Measurements from ENCODE around the gene PALLD. TPM values are rescaled to one million over a fixed set of nuclear protein-coding genes. Genes with fewer than 3 reads are reported as not detected.

PALLD gene
- total RNA-seq, 1 donor from 2014 or later: 1.5 TPM

DNA sequence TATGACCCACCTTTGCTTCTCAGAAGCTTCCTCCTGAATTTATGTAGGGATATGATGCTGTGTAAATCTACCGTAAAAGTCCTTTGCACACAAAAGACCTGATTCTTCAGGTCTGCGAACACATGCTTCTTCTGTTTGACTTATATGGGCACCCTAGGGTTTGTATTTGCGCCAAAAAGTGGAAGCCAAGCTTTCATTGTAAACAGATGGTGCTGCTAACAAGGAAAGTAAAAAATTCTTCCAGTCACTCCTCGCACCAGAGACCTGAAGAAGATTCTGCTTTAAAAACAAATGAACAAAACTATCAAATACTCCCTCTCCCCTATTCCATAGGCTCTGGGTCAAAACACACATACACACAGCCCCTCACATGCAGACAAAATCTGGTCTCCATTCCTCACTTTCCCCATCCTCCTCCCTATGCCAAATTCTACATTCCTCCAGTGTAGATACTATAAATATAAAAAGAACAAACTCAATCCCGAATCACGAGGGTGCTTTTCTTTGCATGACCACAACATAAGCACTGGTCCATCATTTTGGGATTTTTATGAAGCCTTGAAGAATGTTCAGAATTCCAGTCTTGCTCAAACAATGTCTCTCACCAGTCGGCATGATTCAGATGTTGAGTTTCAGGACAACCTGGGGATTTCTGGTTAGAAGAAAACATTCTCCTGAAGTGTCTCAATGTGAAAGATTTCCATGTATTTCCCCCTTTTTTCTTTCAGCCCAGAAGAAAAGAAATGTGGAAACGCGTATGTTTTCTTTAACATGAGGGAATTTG is 125.1 kb downstream of the PALLD start:
- no peak for DNase-seq (ENCODE audit: low read depth, low spot score)

DNA sequence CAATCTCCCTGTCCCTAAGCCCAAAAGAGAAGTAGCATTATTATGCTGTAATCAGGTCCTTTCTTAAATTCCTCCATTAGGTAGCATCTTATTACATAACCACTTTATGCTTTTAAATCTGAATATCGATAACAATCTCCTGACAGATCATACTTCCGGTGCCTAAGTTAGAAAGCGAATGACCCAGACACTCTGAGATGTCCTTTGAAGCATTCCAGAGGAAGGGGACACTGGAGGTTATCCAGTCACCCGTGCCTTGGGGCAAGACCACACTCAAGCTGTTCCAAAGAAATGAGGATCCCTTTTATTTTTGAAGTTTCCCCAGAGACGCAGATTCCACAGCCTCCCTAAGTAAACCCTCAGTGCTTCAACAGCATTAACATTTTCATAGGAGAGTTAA is 125.7 kb downstream of the PALLD start:
- no peak for DNase-seq (ENCODE audit: low read depth, low spot score)

DNA sequence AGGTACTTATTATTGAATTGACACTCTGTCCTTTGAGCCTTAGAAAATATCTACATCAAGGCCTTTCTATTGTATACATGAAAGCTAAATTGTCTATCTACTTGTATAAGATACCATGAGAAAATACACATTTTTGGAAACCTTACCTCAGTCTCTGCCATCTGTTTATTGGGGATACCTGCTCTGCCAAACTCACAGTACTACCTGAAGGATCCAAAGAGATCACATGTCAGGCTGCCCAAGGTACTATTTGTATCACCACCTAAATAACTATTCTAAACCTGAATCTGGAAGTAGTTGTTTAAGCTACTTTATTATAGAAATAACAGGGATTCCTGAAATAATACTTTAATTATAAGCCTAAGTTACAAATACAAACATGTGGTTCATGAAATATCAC is 126.2 kb downstream of the PALLD start:
- no peak for DNase-seq (ENCODE audit: low read depth, low spot score)

DNA sequence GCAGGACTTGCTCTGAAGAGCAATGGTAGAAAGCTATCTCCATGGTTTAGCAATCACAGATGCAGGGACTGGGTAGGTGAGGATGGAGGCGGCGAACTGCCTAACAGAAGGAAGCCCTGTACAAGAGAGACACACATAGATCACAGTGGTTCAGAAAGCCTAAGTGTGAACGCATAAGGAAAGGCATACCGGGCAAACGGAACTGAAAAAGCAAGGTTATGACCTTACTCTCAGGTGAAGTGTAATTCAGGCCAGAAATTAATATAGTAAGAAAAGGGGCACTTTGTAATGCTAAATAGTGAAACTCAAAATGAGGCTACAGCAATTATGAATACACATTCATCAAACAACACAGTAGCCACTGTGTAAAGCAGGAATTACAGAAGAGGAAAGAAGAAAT is 126.6 kb downstream of the PALLD start:
- DNase-seq (ENCODE audit: low read depth, low spot score): no peak

DNA sequence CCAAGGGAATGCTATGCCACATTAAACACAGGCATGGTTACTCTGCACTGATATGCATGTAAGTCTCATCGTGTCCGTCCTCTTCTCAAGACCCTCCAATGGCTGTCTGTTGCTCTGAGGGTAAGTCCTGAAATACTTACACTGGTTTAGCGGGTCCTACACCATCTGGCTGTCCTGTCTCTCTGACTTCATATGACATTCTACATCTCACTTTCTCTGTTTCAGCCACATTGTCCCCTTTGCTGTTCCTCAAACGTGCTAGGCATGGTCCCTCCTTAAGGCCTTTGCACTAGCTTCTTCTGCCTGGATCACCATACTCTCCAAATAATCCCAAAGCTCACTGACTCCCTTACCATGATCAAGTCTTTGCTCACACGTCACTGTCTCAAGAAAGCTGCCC is 131.4 kb downstream of the PALLD start:
- no peak for DNase-seq (ENCODE audit: low read depth, low spot score)

DNA sequence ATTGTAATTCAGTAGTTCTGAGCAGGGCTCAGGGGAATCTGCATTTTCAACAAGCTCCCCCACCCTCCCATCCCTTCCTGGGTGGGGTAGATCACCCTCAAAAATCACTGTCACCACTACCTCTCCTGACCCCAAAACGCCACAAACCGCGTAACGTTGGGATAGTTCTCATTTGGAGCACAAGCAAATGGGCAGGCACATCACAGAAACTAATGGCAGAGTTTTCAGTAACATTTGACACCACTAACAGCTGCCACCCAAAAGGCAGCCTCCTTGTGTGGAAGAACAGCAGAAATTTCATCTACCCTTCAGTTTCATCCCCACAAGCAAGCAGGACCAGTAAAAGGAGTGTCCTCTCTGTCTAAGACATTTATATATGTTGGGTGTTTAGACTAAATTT is 132.7 kb downstream of the PALLD start:
- no peak for DNase-seq (ENCODE audit: low read depth, low spot score)

DNA sequence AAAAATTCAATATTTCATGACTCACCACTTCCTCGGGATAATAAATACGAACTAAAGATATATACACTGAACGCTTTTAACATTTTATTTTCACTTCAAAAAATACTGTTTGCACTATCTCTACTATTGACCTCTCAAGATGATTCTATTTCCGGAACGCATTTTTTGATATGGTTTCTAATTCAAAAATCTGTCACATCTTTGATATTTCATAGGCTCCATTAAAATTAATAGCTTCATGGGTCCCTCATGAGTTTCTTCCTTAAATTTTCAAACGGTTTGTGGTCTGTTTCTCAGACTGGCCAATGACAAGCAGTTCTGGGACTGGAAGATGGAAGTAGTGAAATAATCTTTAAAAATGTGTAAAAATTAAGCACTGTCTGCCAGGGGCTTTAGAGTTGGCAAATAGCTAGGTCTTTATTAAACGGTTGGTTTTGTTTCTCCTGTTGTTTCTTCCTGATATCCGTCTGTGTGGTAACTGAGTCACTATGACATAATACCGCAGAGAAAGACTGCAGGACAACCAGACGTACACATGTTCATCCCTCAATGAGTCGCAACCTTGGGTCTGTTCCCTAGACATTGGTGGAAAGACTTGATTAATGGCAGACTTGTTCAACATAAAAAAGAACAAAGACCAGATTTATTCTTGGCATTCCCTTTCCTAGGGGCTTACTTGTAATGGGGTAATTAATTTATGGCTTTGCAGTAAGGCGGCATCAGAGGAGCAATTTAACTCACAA is 133.8 kb downstream of the PALLD start:
- no peak for DNase-seq (ENCODE audit: low read depth, low spot score)

DNA sequence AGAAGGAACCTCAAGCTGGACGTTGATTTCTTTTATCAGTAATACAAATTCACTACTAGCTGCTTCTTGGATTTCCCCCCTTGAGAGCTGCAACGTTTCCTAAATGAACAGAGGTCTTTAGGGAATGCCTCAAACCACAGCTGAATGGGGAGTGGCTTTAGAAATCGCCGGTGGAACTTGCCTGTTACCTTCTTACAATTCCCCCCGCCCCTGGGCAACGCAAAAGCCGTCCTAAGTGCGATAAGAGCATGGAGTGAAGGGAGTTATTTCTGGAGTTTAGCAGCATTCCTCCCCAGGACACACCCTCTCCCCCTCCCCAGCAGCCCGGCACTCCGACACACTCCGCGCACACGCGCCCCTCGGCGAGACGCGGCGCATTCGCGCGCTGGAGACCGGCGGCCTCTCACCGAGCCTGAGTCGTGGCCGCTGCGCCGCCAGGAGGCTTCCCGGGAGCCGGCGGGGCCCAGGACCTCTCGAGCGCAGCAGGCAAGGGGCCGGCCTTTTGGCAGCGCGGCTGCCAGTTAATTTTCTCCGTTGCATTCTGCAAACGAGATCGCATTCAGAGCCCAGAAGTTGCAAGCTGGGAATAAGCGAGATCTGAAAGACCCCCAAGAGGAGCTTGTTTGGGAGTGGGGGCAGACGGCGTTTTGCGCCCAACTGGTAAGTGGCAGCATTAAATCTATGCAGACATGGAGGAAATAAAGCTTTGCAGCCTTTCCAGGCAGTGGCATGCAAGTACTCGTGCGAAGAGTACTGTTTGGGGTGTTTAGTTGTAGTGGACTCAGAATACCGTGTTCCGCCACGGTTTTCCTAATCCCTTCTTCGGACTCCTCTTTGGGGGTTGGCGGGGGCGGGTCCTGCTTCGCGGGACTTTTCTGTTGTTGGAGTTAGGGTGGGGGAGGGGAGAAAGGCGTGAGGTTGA is 134.7 kb downstream of the PALLD start:
- no peak for DNase-seq (ENCODE audit: low read depth, low spot score)

DNA sequence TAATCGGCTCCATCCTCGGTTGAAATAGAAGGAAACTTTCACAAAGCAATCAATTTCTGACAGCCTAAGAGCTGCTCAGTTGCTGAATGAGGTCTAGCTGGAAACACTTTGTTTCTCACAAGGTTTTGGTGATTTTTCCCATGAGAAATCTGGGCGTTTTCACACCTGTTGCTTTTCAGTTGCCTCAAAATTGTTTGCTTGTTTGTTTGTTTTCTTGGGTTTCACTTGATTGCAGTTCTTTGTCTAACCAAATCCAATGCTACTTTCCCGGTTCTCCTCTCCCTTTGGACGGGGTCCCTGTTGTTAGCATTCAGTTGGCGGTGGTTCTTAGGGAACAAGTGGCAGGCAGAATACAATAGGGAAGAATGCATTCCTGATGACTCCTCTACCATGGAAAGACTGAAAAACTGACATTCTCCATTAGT is 135.5 kb downstream of the PALLD start:
- DNase-seq (ENCODE audit: low read depth, low spot score): no peak

DNA sequence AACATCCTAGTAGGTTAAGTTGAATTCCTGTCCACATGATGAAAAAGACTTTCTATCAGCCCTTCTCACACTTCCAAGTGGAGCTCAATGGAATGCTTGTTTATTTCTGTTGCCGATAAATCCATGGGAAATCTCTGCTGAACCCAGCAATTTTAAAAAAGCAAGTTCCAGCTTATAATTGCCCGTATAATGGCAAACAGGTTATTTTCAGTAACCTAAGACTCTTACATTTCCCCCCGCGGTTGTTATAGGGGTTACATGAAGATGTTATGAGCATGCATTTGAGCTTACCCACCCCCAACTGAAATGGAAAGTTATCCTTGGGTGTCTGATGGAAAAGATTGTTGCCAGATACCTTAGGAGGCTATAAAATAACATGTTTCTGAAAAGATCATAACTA is 136.2 kb downstream of the PALLD start:
- no peak for DNase-seq (ENCODE audit: low read depth, low spot score)

DNA sequence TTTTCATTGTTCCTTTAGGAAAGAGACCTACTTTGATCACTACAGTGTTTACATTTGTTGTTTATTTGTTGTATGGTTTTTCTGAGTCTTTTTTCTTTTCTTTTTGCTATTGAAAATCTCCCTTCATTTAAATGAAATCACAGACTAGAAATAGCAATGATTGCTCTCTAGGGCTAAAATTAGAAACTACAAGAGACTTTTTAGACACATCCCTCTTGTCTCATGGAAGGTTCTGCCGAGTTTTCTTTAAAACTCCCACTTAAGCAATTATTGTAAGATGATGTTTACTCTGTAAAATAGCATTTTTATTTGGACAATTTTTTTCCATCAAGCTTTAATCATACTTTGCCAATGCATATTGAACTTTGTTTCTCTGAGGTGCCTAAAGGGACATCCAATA is 136.6 kb downstream of the PALLD start:
- no peak for DNase-seq (ENCODE audit: low read depth, low spot score)

DNA sequence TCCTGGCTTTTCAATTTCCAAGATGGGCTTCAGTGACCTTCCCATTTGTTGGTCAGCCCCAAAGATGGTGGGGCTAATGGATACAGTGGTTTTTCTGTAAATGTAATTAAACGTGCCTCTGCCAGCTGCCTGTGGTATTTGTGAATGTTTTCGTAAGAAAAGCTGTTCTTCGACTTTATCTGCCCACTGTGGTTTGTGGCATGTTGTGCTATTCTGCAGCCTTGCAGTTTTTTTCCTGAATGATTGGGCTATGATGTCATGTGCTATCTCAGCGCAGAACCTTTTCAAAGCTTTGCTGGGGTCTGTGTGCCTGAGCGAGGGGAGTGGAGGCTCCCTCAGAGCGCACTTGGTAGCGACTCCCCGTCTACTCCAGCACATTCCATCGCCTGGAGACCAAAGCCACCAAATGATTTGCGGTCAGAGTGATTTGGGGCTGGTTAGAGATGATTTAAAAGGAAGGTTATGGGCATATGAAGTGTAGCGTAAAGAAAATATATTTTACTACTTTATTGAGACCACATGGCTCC is 137.5 kb downstream of the PALLD start:
- DNase-seq (ENCODE audit: low read depth, low spot score): no peak

DNA sequence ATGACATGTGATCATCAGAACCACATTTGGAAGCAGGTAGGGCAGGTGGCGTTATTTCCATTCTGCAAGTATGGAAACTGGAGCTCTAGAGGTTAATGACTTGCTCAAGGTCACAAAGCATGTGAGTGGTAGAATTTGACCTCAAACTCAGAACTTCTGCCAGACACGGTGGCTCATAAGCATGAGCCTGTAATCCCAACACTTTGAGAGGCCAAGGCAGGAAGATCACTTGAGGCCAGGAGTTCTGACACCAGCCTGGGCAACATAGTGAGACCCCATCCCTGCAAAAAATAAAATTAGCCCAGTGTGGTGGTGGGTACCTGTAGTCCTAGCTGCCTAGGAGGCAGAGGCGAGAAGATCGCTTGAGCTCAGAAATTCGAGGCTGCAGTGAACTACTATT is 139.2 kb downstream of the PALLD start:
- DNase-seq (ENCODE audit: low read depth, low spot score): no peak

DNA sequence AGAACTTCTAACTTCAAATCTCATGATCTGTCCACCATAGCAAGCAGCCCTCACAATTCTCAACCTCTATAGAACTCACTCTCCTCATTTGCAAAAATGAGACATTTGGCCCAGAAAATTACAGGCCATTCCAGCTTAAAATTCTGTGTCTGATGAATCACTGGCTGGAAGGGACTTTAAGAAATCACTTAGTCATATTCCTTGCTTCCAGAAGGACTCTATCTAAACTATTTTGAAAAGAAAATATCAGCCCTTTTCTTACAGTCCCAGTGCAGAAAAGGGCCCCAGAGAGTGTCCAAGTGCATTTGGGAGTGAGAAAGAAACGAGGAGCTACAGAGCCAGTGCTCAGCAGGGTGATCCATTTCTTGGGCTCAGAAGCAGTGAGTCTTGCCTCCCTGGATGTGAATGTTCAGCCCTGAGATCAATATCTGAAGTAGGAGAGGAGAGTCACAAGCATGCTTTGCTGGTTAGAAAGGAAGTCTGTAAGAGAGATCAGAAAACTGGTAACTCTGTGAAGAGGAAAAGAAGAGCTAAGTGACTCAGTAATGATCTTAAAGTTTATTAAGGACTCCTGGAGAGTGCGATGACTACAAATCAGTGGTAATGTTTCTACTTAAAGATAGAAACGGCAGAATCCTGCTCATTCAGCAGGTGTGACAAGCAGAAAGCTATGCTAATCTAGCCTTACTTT is 139.8 kb downstream of the PALLD start:
- no peak for DNase-seq (ENCODE audit: low read depth, low spot score)

DNA sequence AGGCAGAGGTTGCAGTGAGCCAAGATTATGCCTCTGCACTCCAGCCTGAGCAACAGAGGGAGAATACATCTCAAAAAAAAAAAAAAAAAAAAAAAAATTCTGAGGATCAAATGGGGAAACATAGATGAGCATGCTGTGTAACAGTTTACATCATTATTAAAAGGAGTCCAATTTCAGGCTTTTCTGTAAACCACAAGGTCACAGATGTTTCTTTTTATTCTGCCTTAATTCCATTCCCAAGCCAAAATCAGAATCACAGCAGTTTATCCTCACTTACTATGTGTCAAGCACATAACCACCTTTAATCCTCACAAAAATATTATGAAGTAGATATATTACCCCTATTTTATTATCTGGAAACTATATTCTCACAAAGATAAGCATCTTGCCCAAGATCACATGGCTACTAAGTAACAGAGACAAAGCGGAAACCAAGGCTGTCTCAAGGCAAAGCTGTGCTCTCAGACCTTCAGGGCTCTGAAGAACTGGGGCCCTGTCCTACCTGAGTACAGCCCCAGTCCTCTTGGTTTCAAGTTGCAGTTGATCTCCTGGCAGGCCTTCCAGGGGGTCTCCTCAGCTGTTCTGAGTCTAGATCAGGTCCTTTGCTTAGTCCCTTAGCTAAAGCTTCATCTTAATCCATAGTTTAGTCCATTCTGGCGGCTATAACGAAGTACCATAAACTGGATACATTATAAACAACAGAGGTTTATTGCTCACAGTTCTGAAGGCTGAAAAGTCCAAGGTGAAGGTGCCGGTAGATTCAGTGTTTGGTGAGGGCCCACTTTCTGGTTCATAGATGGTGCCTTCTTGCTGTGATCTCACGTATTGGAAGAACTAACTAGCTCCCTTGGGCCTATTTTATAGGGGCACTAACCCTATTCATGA is 141.3 kb downstream of the PALLD start:
- no peak for DNase-seq (ENCODE audit: low read depth, low spot score)

DNA sequence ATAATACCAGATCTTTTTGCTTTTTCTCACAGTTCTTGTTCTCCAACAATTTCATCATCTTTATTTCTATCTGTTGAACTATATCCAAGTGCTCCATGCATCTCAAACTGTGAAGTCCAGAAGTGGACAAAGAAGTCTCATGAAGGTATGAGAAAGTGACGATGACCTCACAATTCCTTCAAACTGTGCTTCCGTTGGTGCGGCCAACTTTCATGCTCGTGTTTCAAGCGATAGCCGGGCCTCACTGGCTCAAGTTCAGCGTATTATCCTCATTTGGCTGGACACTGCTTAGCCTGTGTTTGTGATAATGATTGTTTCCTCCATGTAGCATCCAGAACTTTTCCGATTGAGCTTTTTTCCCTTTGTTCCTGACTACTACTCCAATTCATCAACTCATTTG is 143.1 kb downstream of the PALLD start:
- no peak for DNase-seq (ENCODE audit: low read depth, low spot score)

DNA sequence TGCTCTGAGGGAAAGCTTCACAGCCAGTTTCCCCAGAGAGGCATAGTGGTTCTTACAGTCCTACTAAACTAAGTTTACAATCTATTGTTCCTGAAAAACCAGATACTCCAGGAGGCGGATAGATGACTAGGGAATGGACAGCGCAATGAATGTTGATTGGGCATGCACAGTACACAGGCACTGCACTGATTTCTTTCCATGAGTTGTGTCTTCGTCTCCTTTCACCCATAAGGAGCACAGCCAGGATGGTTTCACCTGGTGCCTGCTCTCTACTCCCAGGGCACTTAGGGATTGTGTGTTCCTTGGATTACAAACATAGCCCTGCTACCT is 144.9 kb downstream of the PALLD start:
- no peak for DNase-seq (ENCODE audit: low read depth, low spot score)

DNA sequence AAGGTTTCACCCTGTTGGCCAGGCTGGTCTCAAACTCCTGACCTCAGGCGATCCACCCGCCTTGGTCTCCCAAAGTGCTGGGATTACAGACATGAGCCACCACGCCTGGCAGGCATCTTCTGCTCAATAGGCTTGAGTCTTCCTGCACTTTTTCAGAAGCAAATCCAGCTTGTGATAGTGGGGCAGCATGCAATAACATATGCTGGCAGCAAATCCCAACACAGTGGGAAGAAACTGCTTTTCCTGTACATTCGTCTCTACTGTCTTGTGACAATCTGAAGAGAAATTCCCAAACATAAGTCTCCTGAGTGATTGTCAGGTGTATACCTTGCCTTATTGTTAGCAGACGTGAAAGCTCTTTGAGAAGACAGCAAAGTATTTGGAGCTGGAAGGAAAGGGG is 145.7 kb downstream of the PALLD start:
- DNase-seq (ENCODE audit: low read depth, low spot score): no peak

DNA sequence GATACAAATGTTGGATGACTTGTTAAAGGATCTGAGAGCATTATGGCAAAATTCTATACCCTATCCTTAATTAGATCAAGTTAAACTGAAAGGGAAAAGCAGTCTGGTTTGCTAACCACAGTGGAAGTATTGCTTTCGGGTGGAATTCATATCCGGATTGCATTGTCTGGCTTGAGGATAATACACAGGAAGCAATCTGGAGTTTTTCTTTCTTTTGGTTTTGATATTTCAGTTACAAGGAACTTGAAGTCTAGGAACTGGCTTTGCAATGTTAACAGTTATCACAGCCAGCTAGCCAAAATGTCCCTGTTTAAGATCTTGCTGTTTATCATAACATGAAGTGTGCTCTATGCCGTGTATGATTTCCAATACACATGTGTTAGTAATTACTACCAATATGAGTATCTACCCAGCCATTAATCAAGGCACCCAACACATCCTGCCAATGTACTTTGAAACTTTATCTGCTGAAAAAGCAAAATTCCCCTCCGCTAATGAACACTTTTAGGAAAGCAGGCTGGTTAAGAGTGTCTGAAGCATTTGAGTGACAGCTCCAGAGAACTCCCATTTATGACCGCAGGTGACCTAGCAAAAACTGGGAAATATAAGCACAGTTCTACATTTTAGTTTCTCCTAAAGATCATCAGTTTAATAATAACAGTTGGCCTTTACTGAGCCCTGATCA is 146.4 kb downstream of the PALLD start:
- no peak for DNase-seq (ENCODE audit: low read depth, low spot score)

DNA sequence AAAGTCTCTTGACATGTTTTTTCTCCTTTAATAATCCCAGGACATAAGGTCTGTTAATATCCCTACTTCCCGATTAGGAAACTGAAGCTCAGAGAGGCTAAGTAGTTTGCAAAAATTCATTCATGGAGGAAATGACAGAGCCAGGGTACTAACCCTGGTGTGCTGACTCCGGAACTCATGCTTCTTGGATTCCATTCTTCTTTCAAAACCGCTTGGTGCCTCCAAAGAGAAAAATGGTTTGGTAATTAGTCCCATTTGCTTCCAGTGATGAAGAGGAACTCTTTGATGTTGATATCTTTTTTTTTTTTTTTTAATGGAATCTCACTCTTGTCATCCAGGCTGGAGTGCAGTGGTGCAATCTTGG is 146.9 kb downstream of the PALLD start:
- DNase-seq (ENCODE audit: low read depth, low spot score): no peak

All from pulmonary artery endothelial cell (primary cell).